ENCODE data around the gene DPP7. TPM values are rescaled to one million over a fixed set of nuclear protein-coding genes. Genes with fewer than 3 reads are reported as not detected.

The DPP7 gene
- total and polyA plus RNA-seq, 2 experiments from 2014 or later: 19.7 to 26.8 TPM

GRCh38 chr9:137066096-137066861, 48.3 kb downstream of the DPP7 start:
- no peak for TF ChIP-seq REST (IDR thresholded peaks at IDR 0.05; ENCODE audit: unreplicated experiment)
- TF ChIP-seq CREB1 (CRISPR knock-in tag; IDR thresholded peaks at IDR 0.05; ENCODE audit: low read depth): no peak
- TF ChIP-seq ZNF462 (CRISPR knock-in tag; IDR thresholded peaks at IDR 0.05): no peak
- TF ChIP-seq EZH2 (IDR thresholded peaks at IDR 0.05; ENCODE audit: low read depth, unreplicated experiment): no peak
- no peak for TF ChIP-seq ZNF114 (CRISPR knock-in tag; IDR thresholded peaks at IDR 0.05)
- TF ChIP-seq POLR2AphosphoS5 (IDR thresholded peaks at IDR 0.05; ENCODE audit: low read depth): no peak
- no peak for TF ChIP-seq EZH2phosphoT487 (IDR thresholded peaks at IDR 0.05; ENCODE audit: unreplicated experiment)
- no peak for TF ChIP-seq STAT1 (IDR thresholded peaks at IDR 0.05; ENCODE audit: unreplicated experiment)
- TF ChIP-seq CTCF (conservative IDR thresholded peaks at IDR 0.05; ENCODE audit: low read depth in 2 of 2): no peak
- no peak for TF ChIP-seq NANOG (IDR thresholded peaks at IDR 0.05; ENCODE audit: borderline replicate concordance)
- no peak for TF ChIP-seq ZNF331 (CRISPR knock-in tag; IDR thresholded peaks at IDR 0.05; ENCODE audit: low read depth)
- TF ChIP-seq JUNB (IDR thresholded peaks at IDR 0.05; ENCODE audit: unreplicated experiment): no peak
- no peak for TF ChIP-seq ETS1 (IDR thresholded peaks at IDR 0.05)
- peaks cover 8% of the 10 kb centered on the region; the same call in 1 of the 2 replicates for H3K27me3 ChIP-seq (ENCODE audit: insufficient read depth)
- no peaks in the 10 kb centered on the region; the same call in 1 of the 2 replicates for H3K36me3 ChIP-seq (ENCODE audit: insufficient read depth)
- no peak overlapping the region for H3K4me3 ChIP-seq
- no peak overlapping the region for H3K4me2 ChIP-seq
- H4K20me1 ChIP-seq (replicated peaks; ENCODE audit: insufficient read depth): peaks cover 11% of the 10 kb centered on the region; the same call in 1 of the 2 replicates
- H3F3A ChIP-seq (replicated peaks; ENCODE audit: low read depth): peaks cover 13% of the 10 kb centered on the region; the same call in 1 of the 2 replicates
- H3K9me2 ChIP-seq (ENCODE audit: insufficient read depth): no peaks in the 10 kb centered on the region
- Mint-ChIP-seq H3K9me3 (no peaks in the 10 kb centered on the region; the same call in 2 of the 3 replicates), H3K27ac (no peak overlapping the region), H3K36me3 (ENCODE audit: low read depth) (no peaks in the 10 kb centered on the region; the same call in 1 of the 3 replicates), H3K4me1 (peaks cover 15% of the 10 kb centered on the region), H3K4me3 (no peak overlapping the region), H3K27me3 (ENCODE audit: insufficient read depth, low read depth, poor library complexity) (peaks cover 8% of the 10 kb centered on the region)
- peaks cover 10% of the 10 kb centered on the region; the same call in 1 of the 2 replicates for H3K79me2 ChIP-seq (replicated peaks; ENCODE audit: insufficient read depth)
- H3K4me1 ChIP-seq (ENCODE audit: insufficient read depth): peaks cover 18% of the 10 kb centered on the region; the same call in 1 of the 2 replicates
- DNase-seq (ENCODE audit: low spot score) (no peak), ATAC-seq (no peak)
- H2AFZ ChIP-seq: no peak overlapping the region
- no peak overlapping the region for H3K27ac ChIP-seq (ENCODE audit: low read depth)
